Astrocyte of the cerebellum (primary cell): ENCODE data around the gene FH.

Source experiments
- DNase-seq: peaks from one replicate; pipeline ENCODE4 v3.0.0-alpha.2; 2011; ENCODE audit warnings: low read depth
- H3K4me3 ChIP-seq: 2 replicates; pipeline ENCODE4 v1.5.1; 2011; ENCODE audit warnings: mild to moderate bottlenecking, low read depth, low read length, moderate library complexity
- CTCF ChIP-seq: IDR thresholded peaks from 2 replicates; pipeline ENCODE4 v1.5.1; 2012; ENCODE audit warnings: low read length, low read depth, moderate library complexity, mild to moderate bottlenecking; ENCODE audit errors: missing control alignments
- in situ Hi-C: cut with HindIII; loops from 2 replicates; pipeline ENCODE4 v1.10.0; 2017; ENCODE audit warnings: low sequenced_read_pairs

Gene FH

GRCh38 chr1:241525026-241525425 lies 5.5 kb upstream of the FH start:
- in situ Hi-C loops, result loop anchor here (5.0 to 25.0 kb wide), 2 partner anchors 92 to 312 kb away; partner anchors contain the start of gene EXO1
- no peak for TF ChIP-seq CTCF
- no peak overlapping the region for H3K4me3 ChIP-seq
- no peak for DNase-seq

- TF ChIP-seq CTCF, result no peak
- no peak overlapping the region for H3K4me3 ChIP-seq
- in situ Hi-C loops, result no loop called here
- DNase-seq, result no peak
These were observed 2.2 kb upstream of the FH start for GRCh38 chr1:241521718-241522117.

GRCh38 chr1:241520080-241520465 lies 518 bp upstream of the FH start:
- in situ Hi-C loops, result no loop called here
- H3K4me3 ChIP-seq, result peak overlapping the region; percentile 84
- no peak for DNase-seq
- no peak for TF ChIP-seq CTCF

GRCh38 chr1:241518476-241519307 lies 863 bp downstream of the FH start:
- TF ChIP-seq CTCF, result no peak
- peak overlapping the region; percentile 84 for H3K4me3 ChIP-seq
- in situ Hi-C loops, result no loop called here
- no peak for DNase-seq

- TF ChIP-seq CTCF, result no peak
- in situ Hi-C loops, result no loop called here
- H3K4me3 ChIP-seq, result no peak overlapping the region
- no peak for DNase-seq
These were observed 6.2 kb downstream of the FH start for GRCh38 chr1:241513378-241513777.

- DNase-seq, result no peak
- no peak for TF ChIP-seq CTCF
- in situ Hi-C loops, result no loop called here
- H3K4me3 ChIP-seq, result no peak overlapping the region
These were observed 12.2 kb downstream of the FH start for GRCh38 chr1:241507189-241507863.
